HEK293 (cell line): ENCODE data around the gene SLC17A5.

Source experiments
- CTCF ChIP-seq: fragments of 450-650 bp; formaldehyde crosslinking; IDR thresholded peaks from 2 replicates; pipeline ENCODE4 v1.5.1; 2016; ENCODE audit warnings: missing biosample characterization, missing genetic modification characterization
- GLI4 ChIP-seq: fragments of 450-650 bp; formaldehyde crosslinking; IDR thresholded peaks from 2 replicates; pipeline ENCODE4 v1.5.1; 2016; ENCODE audit warnings: missing biosample characterization, missing genetic modification characterization
- HOXA7 ChIP-seq: sonication (generic); formaldehyde crosslinking; IDR thresholded peaks from 2 replicates; pipeline ENCODE4 v1.8.1; 2022; ENCODE audit warnings: missing genetic modification reagents, borderline replicate concordance
- PBX3 ChIP-seq: sonication (generic); formaldehyde crosslinking; IDR thresholded peaks from 2 replicates; pipeline ENCODE4 v1.8.1; 2022; ENCODE audit warnings: mild to moderate bottlenecking, moderate library complexity, missing genetic modification reagents
- PRDM4 ChIP-seq: fragments of 450-650 bp; formaldehyde crosslinking; IDR thresholded peaks from 2 replicates; pipeline ENCODE4 v1.5.1; 2017; ENCODE audit warnings: missing biosample characterization, missing genetic modification characterization
- YY1 ChIP-seq: fragments of 450-650 bp; formaldehyde crosslinking; IDR thresholded peaks from 2 replicates; pipeline ENCODE4 v1.5.1; 2018; ENCODE audit warnings: missing biosample characterization, missing genetic modification characterization
- ZEB2 ChIP-seq: fragments of 450-650 bp; formaldehyde crosslinking; IDR thresholded peaks from 2 replicates; pipeline ENCODE4 v1.5.1; 2016; ENCODE audit warnings: missing biosample characterization, missing genetic modification characterization
- ZNF274 ChIP-seq, 2 experiments: fragments of 200-500 bp in 1 of 2; fragments of 450-650 bp in 1 of 2; sonication (Bioruptor generic) in 1 of 2; formaldehyde crosslinking in 1 of 2; IDR thresholded peaks; 2 replicates each; pipeline versions ENCODE4 v1.5.1 to v1.6.1; 2014 to 2016; ENCODE audit warnings: borderline replicate concordance in 1 of 2, inconsistent platforms in 1 of 2, low read length in 1 of 2, missing biosample characterization in 1 of 2, missing genetic modification characterization in 1 of 2
- ZNF350 ChIP-seq: fragments of 450-650 bp; formaldehyde crosslinking; IDR thresholded peaks from 2 replicates; pipeline ENCODE4 v1.5.0; 2017; ENCODE audit warnings: missing biosample characterization, mild to moderate bottlenecking, missing genetic modification characterization
- ZNF426 ChIP-seq: fragments of 450-650 bp; formaldehyde crosslinking; IDR thresholded peaks from 2 replicates; pipeline ENCODE4 v1.5.1; 2017; ENCODE audit warnings: missing biosample characterization, missing genetic modification characterization, mild to moderate bottlenecking, inconsistent platforms, moderate library complexity
- ZNF518A ChIP-seq: fragments of 450-650 bp; formaldehyde crosslinking; conservative IDR thresholded peaks from 2 replicates; pipeline ENCODE4 v1.5.1; 2016; ENCODE audit warnings: low read depth, missing biosample characterization, missing genetic modification characterization

GRCh38 chr6:73586416-73586974, 67.3 kb downstream of the SLC17A5 start:
- no peak for TF ChIP-seq CTCF (tag by site-specific recombination)
- no peak for TF ChIP-seq ZNF274 (IDR thresholded peaks at IDR 0.05; ENCODE audit: low read length)
- TF ChIP-seq ZNF274 (tag by site-specific recombination; IDR thresholded peaks at IDR 0.05; ENCODE audit: borderline replicate concordance): no peak
- no peak for TF ChIP-seq ZNF350 (tag by site-specific recombination)
- no peak for TF ChIP-seq ZEB2 (tag by site-specific recombination)
- no peak for TF ChIP-seq ZNF426 (tag by site-specific recombination)
- TF ChIP-seq ZNF518A (tag by site-specific recombination): no peak
- no peak for TF ChIP-seq GLI4 (tag by site-specific recombination)
- TF ChIP-seq YY1 (tag by site-specific recombination): no peak
- no peak for TF ChIP-seq PRDM4 (tag by site-specific recombination)
- no peak for TF ChIP-seq PBX3
- no peak for TF ChIP-seq HOXA7 (CRISPR knock-in tag)
